Activated gamma-delta T cell (primary cell): ENCODE data around the gene P2RY13.

Source experiments
- DNase-seq: peaks from one replicate; lab custom pipeline; 2025; lab: John Stamatoyannopoulos, UW
- total RNA-seq, 2 donors: gene quantifications; one replicate each; lab custom pipeline; 2026; lab: John Stamatoyannopoulos, UW

P2RY13 gene
- 0 reads per million in 2 donors for total RNA-seq

DNA sequence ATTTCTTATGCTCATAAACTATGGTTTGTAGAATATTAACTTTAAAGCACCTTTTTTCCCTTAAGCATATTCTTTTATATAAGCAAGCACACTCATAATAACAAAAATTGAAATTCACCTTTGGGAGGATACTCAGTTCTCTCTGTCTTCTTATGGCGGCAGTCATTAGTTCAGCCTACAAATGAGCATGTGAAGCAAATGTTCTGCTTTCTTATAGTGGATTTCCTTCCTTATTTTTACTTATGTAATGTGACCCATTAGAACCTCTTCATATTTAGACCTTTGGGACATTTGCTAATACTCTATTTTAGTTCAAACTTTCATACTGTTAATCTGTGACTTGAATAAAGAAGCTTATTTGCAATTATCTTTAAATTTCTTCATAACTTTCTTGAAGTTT, at the start of gene P2RY13:
Gene P2RY13, minus strand, starts transcription at position 187 of the 400 bp plus-strand sequence. Its CDS starts 21 bp downstream, at position 166.
- DNase-seq: no peak

- DNase-seq: no peak
Measured at GRCh38 chr3:151377768-151378385, 48.5 kb upstream of the P2RY13 start.

GRCh38 chr3:151372063-151372820, 42.9 kb upstream of the P2RY13 start:
- DNase-seq: no peak

DNA sequence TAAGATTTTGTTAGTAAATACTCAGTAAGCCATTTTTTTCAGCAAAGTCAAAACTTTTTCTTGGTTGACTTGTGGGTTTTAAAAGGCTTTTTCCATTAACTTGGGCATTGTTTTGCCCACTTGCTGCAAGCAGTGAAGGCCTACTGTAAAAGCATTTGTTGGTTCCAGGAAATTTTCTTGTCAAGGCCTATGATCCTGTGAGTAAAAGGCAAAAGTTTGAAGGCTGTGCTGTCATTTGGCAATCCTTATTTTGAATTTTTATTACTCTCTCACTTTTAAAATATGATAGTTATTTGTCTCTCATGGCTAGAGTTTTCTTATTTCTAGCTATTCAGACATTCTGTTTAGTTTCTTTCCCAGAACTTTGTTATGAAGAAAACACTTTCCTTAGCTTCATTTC, 42.2 kb upstream of the P2RY13 start:
- no peak for DNase-seq

GRCh38 chr3:151367448-151367847, 38.1 kb upstream of the P2RY13 start:
- no peak for DNase-seq

DNA sequence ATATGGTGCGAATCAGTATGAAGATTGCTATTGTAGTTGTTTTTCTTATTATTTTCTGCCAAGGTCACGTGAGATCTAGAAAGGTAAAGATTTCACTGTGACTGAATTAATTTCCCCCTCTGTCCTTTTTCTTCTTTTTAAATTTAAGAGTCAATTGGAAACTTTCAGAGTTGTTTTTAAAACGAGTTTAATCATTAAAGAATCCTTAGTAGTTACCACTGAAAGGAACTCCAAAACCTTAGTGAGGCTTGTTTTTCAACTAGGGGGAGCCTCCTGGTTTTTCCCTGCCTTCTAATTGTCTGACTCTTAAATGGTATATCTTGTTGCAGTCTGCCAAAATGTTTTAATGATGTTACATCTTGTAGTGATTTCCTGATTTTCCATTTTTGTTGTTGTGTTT, 37.6 kb upstream of the P2RY13 start:
- no peak for DNase-seq

- no peak for DNase-seq
Measured at GRCh38 chr3:151362751-151363174, 33.4 kb upstream of the P2RY13 start.

DNA sequence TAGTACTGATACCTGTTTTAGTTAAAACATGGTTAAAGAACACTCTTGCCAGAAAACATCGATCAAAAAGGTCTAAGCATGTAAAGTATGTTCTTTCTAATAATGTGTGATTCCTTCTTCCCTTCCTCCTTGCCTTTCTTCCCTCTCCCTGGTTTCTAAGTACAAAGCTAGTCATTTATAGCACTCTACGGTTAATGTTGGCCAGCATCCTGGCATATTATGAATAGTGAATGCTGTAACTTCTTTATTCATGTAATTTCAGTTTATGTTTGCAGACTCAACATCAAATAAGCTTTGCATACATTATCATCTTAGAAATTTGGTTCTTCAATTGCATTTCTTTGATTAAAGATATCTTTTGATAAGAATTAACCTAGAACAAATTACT, 28.1 kb upstream of the P2RY13 start:
- DNase-seq: no peak

- DNase-seq: no peak
Measured at GRCh38 chr3:151356794-151357462, 27.6 kb upstream of the P2RY13 start.

- DNase-seq: no peak
Measured at GRCh38 chr3:151351648-151352047, 22.3 kb upstream of the P2RY13 start.

DNA sequence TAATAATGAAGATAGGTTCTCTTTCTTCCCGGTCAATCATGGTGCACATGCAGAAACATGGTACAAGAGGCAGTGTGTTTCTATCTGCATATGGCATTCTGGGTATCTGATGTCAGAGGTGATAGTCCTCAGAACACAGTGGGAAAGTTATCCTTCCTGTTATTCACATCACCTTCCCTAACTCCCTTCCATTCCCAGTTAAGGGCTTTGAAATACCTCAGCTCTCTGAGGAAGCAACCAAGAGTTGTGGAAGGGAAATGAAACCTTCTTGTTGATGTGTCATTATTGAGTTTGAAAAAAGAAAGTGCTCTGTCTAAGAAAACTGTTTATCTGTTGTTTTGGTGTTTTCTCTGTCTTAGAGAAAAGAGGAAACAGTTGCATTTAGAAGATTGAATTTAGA, 21.9 kb upstream of the P2RY13 start:
- no peak for DNase-seq

- no peak for DNase-seq
Measured at GRCh38 chr3:151350656-151351055, 21.3 kb upstream of the P2RY13 start.

GRCh38 chr3:151347432-151347831, 18.1 kb upstream of the P2RY13 start:
- DNase-seq: no peak

GRCh38 chr3:151346292-151346691, 16.9 kb upstream of the P2RY13 start:
- DNase-seq: no peak

DNA sequence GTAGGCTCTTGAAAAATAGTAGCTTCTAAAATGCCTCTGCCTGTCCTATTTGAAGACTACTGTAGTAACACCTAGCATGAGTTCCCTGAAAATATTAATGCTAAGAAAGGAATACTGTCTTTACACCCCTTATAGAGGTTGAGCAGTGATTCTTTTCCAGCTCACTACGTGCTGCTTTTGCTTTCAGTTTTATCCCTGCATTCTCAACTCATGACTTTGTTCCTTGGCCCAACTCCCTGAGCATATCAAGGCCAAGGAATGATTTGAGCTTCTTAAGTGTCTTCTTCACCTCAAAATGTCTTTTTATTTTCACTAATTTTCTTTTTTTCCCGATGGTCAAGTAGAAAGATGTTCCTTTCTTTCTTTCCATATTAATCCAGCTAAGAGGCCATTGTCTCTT, 16.5 kb upstream of the P2RY13 start:
- DNase-seq: no peak

DNA sequence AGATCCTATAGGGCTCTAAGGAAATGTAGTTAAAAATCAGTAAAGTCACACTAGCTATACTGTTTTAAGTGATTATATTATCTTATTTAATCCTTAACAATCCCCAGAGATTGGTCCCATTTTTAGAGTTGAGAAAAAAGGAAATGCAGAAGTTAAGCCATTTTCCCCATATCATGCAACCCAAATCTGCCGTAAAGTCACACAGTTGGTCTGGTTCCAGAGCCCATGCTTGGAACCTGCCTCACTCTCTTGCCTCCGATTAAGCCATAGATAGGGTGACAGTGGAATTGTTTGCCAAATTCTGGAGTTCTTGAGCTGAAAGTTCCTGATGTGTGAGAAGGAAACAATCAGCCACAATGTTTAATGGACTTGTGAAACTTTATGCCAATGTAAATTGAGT, 2.3 kb upstream of the P2RY13 start:
- no peak for DNase-seq

GRCh38 chr3:151330899-151331298, 1.6 kb upstream of the P2RY13 start:
- no peak for DNase-seq

DNA sequence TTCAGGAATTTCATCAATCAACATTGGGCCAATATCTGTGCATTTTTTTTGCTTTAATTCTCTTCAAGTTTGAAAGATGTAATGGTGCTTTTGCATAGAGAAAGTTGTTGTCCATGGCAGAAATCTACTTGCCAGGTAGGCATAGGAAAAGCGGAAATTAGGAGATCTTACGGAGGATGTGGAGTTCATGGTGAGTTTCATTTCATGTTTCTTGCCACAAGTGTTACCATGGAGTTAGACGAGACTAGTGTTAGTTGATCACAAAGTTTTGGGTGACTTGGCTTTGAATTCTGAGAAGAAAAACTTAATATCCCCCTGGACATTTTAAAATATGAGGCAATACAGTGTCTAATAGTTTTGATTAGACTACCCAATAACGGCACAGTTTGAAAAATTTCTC, 1.0 kb upstream of the P2RY13 start:
- no peak for DNase-seq

DNA sequence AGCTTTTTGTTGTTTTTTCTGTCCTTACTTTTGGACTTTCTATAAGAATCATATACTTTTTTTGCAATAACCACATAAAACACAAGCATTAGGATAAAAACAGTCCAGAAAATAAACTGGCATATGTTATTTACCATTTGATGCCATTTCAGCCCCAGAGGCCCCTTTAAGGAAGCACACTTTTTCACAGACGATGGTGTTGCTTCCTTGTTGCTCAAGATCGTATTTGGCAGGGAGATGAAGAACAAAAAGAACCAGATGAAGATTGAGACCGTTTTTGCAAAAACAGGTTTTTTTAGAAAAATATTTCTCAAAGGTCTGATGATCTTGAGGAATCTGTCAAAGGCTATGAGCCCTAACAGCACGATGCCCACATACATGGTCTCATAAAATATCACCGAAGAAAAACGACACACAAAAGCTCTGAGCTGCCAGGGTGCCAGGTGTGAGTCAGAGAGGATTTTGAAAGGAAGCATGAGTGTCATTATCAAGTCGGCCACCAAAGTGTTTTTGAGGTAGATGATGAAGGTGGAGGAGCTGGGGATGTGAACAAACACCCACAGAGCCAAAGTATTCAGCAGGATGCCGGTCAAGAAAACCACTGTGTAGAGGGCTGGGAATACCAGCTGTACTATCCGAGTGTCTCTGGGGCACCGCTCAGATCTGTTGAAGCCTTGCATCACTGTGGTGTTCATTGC, 902 bp downstream of the P2RY13 start:
- DNase-seq: no peak

DNA sequence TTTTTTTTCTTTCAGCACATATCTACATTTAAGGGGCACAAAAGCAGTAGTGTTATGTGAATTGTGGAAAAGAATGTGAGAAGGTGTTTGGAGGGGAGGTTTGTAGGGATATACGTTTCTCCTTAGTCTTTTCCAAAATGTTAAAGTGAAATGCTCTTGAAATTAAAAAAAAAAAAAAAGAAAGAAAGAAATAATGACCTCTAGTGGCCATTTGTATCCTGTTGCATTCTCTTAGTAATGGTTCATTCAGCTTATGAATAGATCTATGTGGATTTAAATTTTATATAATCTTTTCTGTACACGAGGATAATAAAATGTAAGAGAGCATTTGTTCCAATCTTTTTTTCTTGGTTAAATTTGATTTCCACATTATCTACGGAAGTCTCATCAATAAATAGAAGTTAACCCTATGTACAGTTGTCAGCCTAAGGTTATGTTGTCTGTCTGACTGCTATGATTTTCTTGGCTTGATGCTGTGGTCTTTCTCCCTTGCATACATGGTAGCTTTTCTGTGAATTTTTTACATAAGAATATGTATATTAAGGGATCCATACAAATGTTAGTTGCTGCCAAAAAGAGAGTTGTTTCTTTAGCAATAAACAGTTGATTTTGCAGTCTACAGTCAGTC, 1.7 kb downstream of the P2RY13 start:
- no peak for DNase-seq

DNA sequence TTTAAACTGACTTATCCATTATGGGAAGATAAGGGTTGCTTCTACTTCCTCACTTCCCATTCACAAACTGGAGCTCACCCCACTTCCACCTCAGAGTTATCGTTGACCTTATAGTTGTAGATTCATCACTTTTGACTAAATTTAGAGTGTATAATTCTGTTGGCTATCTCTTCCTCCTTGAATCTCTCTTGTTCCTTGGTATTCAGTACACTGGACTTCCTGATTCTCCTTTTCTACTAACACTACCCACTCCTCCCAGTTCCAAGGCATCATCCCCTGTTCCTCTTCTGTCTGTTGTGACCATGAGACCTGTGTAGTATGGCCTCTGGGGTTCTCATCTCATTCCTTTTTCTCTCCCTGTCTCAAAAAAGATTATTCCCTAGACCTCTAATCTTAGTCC, 6.8 kb downstream of the P2RY13 start:
- no peak for DNase-seq

GRCh38 chr3:151321526-151321925, 7.8 kb downstream of the P2RY13 start:
- no peak for DNase-seq
